Measurements from ENCODE around the gene C22orf15.

- no peak for TF ChIP-seq CTCF (IDR thresholded peaks at IDR 0.05)
- TF ChIP-seq POLR2A (IDR thresholded peaks at IDR 0.05): no peak
These were observed 12.2 kb downstream of the C22orf15 start for GRCh38 chr22:23774922-23775436.
